Liver (tissue), 9 donors: ENCODE data around the gene TEX261. TPM values are rescaled to one million over a fixed set of nuclear protein-coding genes. Genes with fewer than 3 reads are reported as not detected.

Experiments
- DNase-seq: peaks from one replicate; pipeline ENCODE4 v3.0.0-alpha.2; 2017; ENCODE audit warnings: low spot score
- H3K27ac ChIP-seq, 2 donors: one replicate each; pipeline ENCODE4 v1.7.0; 2013; ENCODE audit warnings: inconsistent platforms in 2 of 2, low read length in 2 of 2, control low read depth in 1 of 2, low read depth in 1 of 2, mild to moderate bottlenecking in 1 of 2
- H3K27me3 ChIP-seq, 4 donors: one replicate each; pipeline versions ENCODE4 v1.6.1 to v1.7.0; 2013; ENCODE audit warnings: low read length in 3 of 4, inconsistent platforms in 1 of 4, mild to moderate bottlenecking in 1 of 4, moderate library complexity in 1 of 4; ENCODE audit not compliant: control insufficient read depth in 4 of 4, insufficient read depth in 4 of 4
- H3K36me3 ChIP-seq, 4 donors: one replicate each; pipeline versions ENCODE4 v1.6.1 to v1.7.0; 2013; ENCODE audit warnings: low read length in 3 of 4, mild to moderate bottlenecking in 3 of 4, low read depth in 1 of 4, moderate library complexity in 1 of 4; ENCODE audit not compliant: control insufficient read depth in 4 of 4, insufficient read depth in 3 of 4
- H3K4me1 ChIP-seq, 4 donors: one replicate each; pipeline versions ENCODE4 v1.6.1 to v1.7.0; 2013; ENCODE audit warnings: low read length in 3 of 4, mild to moderate bottlenecking in 3 of 4, moderate library complexity in 1 of 4; ENCODE audit not compliant: control insufficient read depth in 4 of 4, insufficient read depth in 4 of 4
- H3K4me3 ChIP-seq, 3 donors: one replicate each; pipeline versions ENCODE4 v1.6.1 to v1.7.0; 2013; ENCODE audit warnings: low read length in 3 of 3, control low read depth in 1 of 3, low read depth in 1 of 3, mild to moderate bottlenecking in 1 of 3
- H3K9ac ChIP-seq, 2 donors: one replicate each; pipeline ENCODE4 v1.7.0; 2013; ENCODE audit warnings: low read length in 2 of 2, mild to moderate bottlenecking in 2 of 2, moderate library complexity in 2 of 2, control low read depth in 1 of 2, low read depth in 1 of 2
- H3K9me3 ChIP-seq, 4 donors: one replicate each; pipeline versions ENCODE4 v1.6.1 to v1.7.0; 2013; ENCODE audit warnings: low read length in 3 of 4; ENCODE audit not compliant: control insufficient read depth in 4 of 4
- ATF3 ChIP-seq: IDR thresholded peaks from 2 replicates; pipeline ENCODE4 v1.6.1; 2016; ENCODE audit warnings: antibody characterized with exemption
- EGR1 ChIP-seq, 2 donors: IDR thresholded peaks; 2 replicates each; pipeline ENCODE4 v1.6.1; 2016 to 2018; ENCODE audit warnings: antibody characterized with exemption in 2 of 2, low read depth in 2 of 2
- FOXA1 ChIP-seq: IDR thresholded peaks from 2 replicates; pipeline ENCODE4 v1.6.1; 2016; ENCODE audit warnings: antibody characterized with exemption
- FOXA2 ChIP-seq: IDR thresholded peaks from 2 replicates; pipeline ENCODE4 v1.6.1; 2016; ENCODE audit warnings: antibody characterized with exemption
- GABPA ChIP-seq, 2 donors: IDR thresholded peaks in 1 of 2; conservative IDR thresholded peaks in 1 of 2; 2 replicates each; pipeline ENCODE4 v1.6.1; 2016; ENCODE audit warnings: antibody characterized with exemption in 2 of 2, mild to moderate bottlenecking in 1 of 2, moderate library complexity in 1 of 2
- HNF4A ChIP-seq, 2 donors: conservative IDR thresholded peaks; 2 replicates each; pipeline ENCODE4 v1.6.1; 2016; ENCODE audit warnings: antibody characterized with exemption in 2 of 2, mild to moderate bottlenecking in 2 of 2
- HNF4G ChIP-seq: IDR thresholded peaks from 2 replicates; pipeline ENCODE4 v1.6.1; 2016; ENCODE audit warnings: antibody characterized with exemption
- JUND ChIP-seq, 2 donors: IDR thresholded peaks; 2 replicates each; pipeline ENCODE4 v1.6.1; 2016; ENCODE audit warnings: antibody characterized with exemption in 2 of 2
- NR2F2 ChIP-seq: IDR thresholded peaks from 2 replicates; pipeline ENCODE4 v1.6.1; 2016; ENCODE audit warnings: antibody characterized with exemption
- RAD21 ChIP-seq, 2 donors: IDR thresholded peaks; 2 replicates each; pipeline ENCODE4 v1.6.1; 2016; ENCODE audit warnings: antibody characterized with exemption in 2 of 2, mild to moderate bottlenecking in 2 of 2
- REST ChIP-seq: IDR thresholded peaks from 2 replicates; pipeline ENCODE4 v1.6.1; 2016; ENCODE audit warnings: antibody characterized with exemption, mild to moderate bottlenecking
- RXRA ChIP-seq, 2 donors: IDR thresholded peaks; 2 replicates each; pipeline ENCODE4 v1.6.1; 2017 to 2018; ENCODE audit warnings: antibody characterized with exemption in 2 of 2, mild to moderate bottlenecking in 1 of 2
- SP1 ChIP-seq: IDR thresholded peaks from 2 replicates; pipeline ENCODE4 v1.6.1; 2018; ENCODE audit warnings: antibody characterized with exemption, mild to moderate bottlenecking
- TAF1 ChIP-seq: conservative IDR thresholded peaks from 2 replicates; pipeline ENCODE4 v1.6.1; 2016; ENCODE audit warnings: antibody characterized with exemption, mild to moderate bottlenecking
- YY1 ChIP-seq: IDR thresholded peaks from 2 replicates; pipeline ENCODE4 v1.6.1; 2016; ENCODE audit warnings: antibody characterized with exemption, mild to moderate bottlenecking
- WGBS: extraction: QIAGEN DNeasy Blood & Tissue Kit; methylation state at CpG from one replicate; pipeline ENCODE4 v1.1.7; 2013; 5-methylcytosine and 5-hydroxymethylcytosine counted together
- polyA plus RNA-seq, 2 donors: library from polyadenylated mRNA; stranded (reverse) in 1 of 2; unstranded in 1 of 2; fragments of 200-250 nt in 1 of 2; fragments of >200 nt in 1 of 2; fragmentation: Nextera tagmentation in 1 of 2; extraction: Ambion mirVana in 1 of 2; gene quantifications; one replicate each; pipeline versions ENCODE4 v1.2.1 to v1.2.3, GENCODE V29; 2013 to 2015
- total RNA-seq, 2 donors: library from RNA; depleted of rRNA; stranded (reverse); fragments of >200 nt; gene quantifications; one replicate each; pipeline ENCODE4 v1.2.3, GENCODE V29; 2014
- TF ChIP-seq, protein P1 (sequence below): fragments of 150-350 bp; IDR thresholded peaks from 2 replicates; pipeline ENCODE4 v1.5.1; 2017; ENCODE audit warnings: improper control_type of control experiment, low read depth, low read length; ENCODE audit not compliant: missing input control
- TF ChIP-seq, protein P2 (sequence below): IDR thresholded peaks from 2 replicates; pipeline ENCODE4 v1.6.1; 2016; ENCODE audit warnings: antibody characterized with exemption
- TF ChIP-seq, protein P3 (sequence below): IDR thresholded peaks from 2 replicates; pipeline ENCODE4 v1.6.1; 2016; ENCODE audit warnings: antibody characterized with exemption
- donor health status: healthy.
- donor health status: healthy.
- donor health status: healthy.
- donor health status: healthy.
- donor health status: healthy.

The TEX261 gene
- total and polyA plus RNA-seq, 4 donors = 14.2 to 54.8 (median 24.4) TPM

DNA sequence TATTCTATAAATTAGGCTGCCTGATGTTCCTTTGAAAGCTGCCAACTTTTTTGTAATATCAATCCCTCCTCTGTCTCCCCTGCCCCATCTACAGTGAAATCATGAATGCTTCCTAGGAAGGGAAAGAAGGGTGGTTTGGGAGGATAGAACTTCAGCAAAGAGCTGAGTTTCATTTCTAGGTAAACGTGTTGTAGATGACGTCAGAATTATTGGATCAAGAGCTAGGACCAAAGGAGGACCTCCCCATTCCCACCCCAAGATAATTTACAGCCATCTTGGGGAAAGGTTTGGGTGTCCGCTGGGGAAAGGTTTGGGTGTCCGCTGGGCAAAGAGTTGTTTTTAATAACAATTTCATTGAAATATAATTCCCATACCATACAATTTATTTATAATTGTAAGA lies 27.5 kb downstream of the TEX261 start (continued):
- TF ChIP-seq FOXA2 = no peak
- no peak for TF ChIP-seq TAF1
- TF ChIP-seq, protein P1, sequence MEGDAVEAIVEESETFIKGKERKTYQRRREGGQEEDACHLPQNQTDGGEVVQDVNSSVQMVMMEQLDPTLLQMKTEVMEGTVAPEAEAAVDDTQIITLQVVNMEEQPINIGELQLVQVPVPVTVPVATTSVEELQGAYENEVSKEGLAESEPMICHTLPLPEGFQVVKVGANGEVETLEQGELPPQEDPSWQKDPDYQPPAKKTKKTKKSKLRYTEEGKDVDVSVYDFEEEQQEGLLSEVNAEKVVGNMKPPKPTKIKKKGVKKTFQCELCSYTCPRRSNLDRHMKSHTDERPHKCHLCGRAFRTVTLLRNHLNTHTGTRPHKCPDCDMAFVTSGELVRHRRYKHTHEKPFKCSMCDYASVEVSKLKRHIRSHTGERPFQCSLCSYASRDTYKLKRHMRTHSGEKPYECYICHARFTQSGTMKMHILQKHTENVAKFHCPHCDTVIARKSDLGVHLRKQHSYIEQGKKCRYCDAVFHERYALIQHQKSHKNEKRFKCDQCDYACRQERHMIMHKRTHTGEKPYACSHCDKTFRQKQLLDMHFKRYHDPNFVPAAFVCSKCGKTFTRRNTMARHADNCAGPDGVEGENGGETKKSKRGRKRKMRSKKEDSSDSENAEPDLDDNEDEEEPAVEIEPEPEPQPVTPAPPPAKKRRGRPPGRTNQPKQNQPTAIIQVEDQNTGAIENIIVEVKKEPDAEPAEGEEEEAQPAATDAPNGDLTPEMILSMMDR = no peak
- no peak for TF ChIP-seq RAD21 (IDR thresholded peaks at IDR 0.05)
- TF ChIP-seq, protein P2, sequence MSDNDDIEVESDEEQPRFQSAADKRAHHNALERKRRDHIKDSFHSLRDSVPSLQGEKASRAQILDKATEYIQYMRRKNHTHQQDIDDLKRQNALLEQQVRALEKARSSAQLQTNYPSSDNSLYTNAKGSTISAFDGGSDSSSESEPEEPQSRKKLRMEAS = no peak
- TF ChIP-seq SP1 = no peak
- no peak for TF ChIP-seq FOXA1
- no peak for TF ChIP-seq YY1

- H3K9me3 ChIP-seq = no peaks in the 10 kb centered on the region
- DNase-seq = no peak
- no peak overlapping the region for H3K9ac ChIP-seq
- peaks cover 0 to 8% (median under 1%) of the 10 kb centered on the region in 4 donors for H3K4me1 ChIP-seq
- H3K36me3 ChIP-seq = no peaks in the 10 kb centered on the region
- TF ChIP-seq EGR1 (IDR thresholded peaks at IDR 0.05; ENCODE audit: low read depth in 2 of 2) (no peak), FOXA1 (no peak), REST (no peak), SP1 (no peak), HNF4G (no peak), TAF1 (no peak), NR2F2 (no peak), RXRA (IDR thresholded peaks at IDR 0.05) (no peak), FOXA2 (no peak), YY1 (no peak), JUND (IDR thresholded peaks at IDR 0.05) (no peak), ATF3 (no peak), GABPA (IDR thresholded peaks at IDR 0.05 in 1 of 2, conservative IDR thresholded peaks at IDR 0.05 in 1 of 2) (no peak), RAD21 (IDR thresholded peaks at IDR 0.05) (no peak), HNF4A (conservative IDR thresholded peaks at IDR 0.05) (no peak)
- TF ChIP-seq, protein P2 = no peak
- TF ChIP-seq, protein P1 = no peak
- TF ChIP-seq, protein P3, sequence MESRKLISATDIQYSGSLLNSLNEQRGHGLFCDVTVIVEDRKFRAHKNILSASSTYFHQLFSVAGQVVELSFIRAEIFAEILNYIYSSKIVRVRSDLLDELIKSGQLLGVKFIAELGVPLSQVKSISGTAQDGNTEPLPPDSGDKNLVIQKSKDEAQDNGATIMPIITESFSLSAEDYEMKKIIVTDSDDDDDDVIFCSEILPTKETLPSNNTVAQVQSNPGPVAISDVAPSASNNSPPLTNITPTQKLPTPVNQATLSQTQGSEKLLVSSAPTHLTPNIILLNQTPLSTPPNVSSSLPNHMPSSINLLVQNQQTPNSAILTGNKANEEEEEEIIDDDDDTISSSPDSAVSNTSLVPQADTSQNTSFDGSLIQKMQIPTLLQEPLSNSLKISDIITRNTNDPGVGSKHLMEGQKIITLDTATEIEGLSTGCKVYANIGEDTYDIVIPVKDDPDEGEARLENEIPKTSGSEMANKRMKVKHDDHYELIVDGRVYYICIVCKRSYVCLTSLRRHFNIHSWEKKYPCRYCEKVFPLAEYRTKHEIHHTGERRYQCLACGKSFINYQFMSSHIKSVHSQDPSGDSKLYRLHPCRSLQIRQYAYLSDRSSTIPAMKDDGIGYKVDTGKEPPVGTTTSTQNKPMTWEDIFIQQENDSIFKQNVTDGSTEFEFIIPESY = no peak
- H3K4me3 ChIP-seq = no peak overlapping the region
- peaks cover 3 to 11% (median 7%) of the 10 kb centered on the region in 4 donors for H3K27me3 ChIP-seq
- 71% methylated on average over 4 of the region's 4 CpGs for WGBS
- H3K27ac ChIP-seq = no peak overlapping the region
Measured at GRCh38 chr2:70966681-70967080, 28.0 kb downstream of the TEX261 start.
